K562 (cell line): ENCODE measurements around the gene SLC22A7. TPM values are rescaled to one million over a fixed set of nuclear protein-coding genes. Genes with fewer than 3 reads are reported as not detected.

Source experiments
- ATAC-seq: fragments of 200-7000 bp; cut with Tn5 transposase; 3 replicates; pipeline ENCODE4 v1.9.1; 2020; ENCODE audit warnings: moderate library complexity
- BruUV-seq: library from RNA; stranded (reverse); fragments of 400-500 nt; replicated peaks from 2 replicates; lab custom pipeline; 2021; lab: Mats Ljungman, UMichigan
- CTCF ChIA-PET: fragments of 300-600 bp; formaldehyde crosslinking; extraction: SDS; loops from one replicate; lab custom pipeline; 2021; ENCODE audit warnings: low intra/inter-chr PET ratio; lab: Yijun Ruan, JAX
- POLR2A ChIA-PET: fragments of 300-600, 350-650 bp; sonication (Branson Sonifier 250); formaldehyde crosslinking; extraction: SDS; loops from one replicate; lab custom pipeline; 2021; ENCODE audit warnings: antibody characterized with exemption, inconsistent platforms; lab: Yijun Ruan, JAX
- DNase-seq, 4 experiments: peaks; one replicate each; pipeline versions ENCODE4 v3.0.0 to v3.0.0-alpha.2; 2011 to 2018; ENCODE audit warnings: low spot score in 3 of 4, mixed read lengths in 3 of 4; ENCODE audit errors: extremely low read depth in 1 of 4
- FAIRE-seq: peaks from 2 replicates; lab custom pipeline; 2011; peaks lifted over from hg19 to GRCh38; lab: Jason Lieb, UNC
- H2AFZ ChIP-seq: 2 replicates; pipeline ENCODE4 v1.6.0; 2011; ENCODE audit warnings: low read depth, low read length, control low read depth, inconsistent platforms
- H3K27ac ChIP-seq: fragments of 200-600 bp; 3 replicates; pipeline ENCODE4 v1.8.0; 2011; ENCODE audit warnings: low read depth, mild to moderate bottlenecking, control low read depth, inconsistent platforms, low read length, moderate library complexity, mixed read lengths; ENCODE audit errors: extremely low read depth
- H3K27me3 ChIP-seq, 2 experiments: fragments of 300-600 bp in 1 of 2; 2 replicates in 1 of 2; 3 replicates in 1 of 2; pipeline versions ENCODE4 v1.6.0 to v1.8.0; 2011; ENCODE audit warnings: inconsistent platforms in 2 of 2, low read length in 2 of 2, mild to moderate bottlenecking in 1 of 2, mixed read lengths in 1 of 2, moderate library complexity in 1 of 2; ENCODE audit not compliant: control insufficient read depth in 2 of 2, insufficient read depth in 2 of 2
- H3K36me3 ChIP-seq: fragments of 300-600 bp; 3 replicates; pipeline ENCODE4 v1.8.0; 2011; ENCODE audit warnings: mild to moderate bottlenecking, low read length, inconsistent platforms; ENCODE audit not compliant: control insufficient read depth, insufficient read depth
- H3K4me1 ChIP-seq, 2 experiments: fragments of 200-600 bp in 1 of 2; replicated peaks in 1 of 2; 2 replicates in 1 of 2; 3 replicates in 1 of 2; pipeline versions ENCODE4 v1.5.1 to v1.8.0; 2011; ENCODE audit warnings: inconsistent platforms in 2 of 2, low read length in 2 of 2, mild to moderate bottlenecking in 1 of 2, mixed read lengths in 1 of 2, moderate library complexity in 1 of 2; ENCODE audit not compliant: control insufficient read depth in 2 of 2, insufficient read depth in 2 of 2
- H3K4me2 ChIP-seq: 2 replicates; pipeline ENCODE4 v1.6.1; 2011; ENCODE audit warnings: low read length, control low read depth, inconsistent platforms, mixed read lengths; ENCODE audit not compliant: insufficient read depth
- H3K4me3 ChIP-seq: fragments of 200-600 bp; sonication (generic), shearing (Covaris generic); 2 replicates; pipeline ENCODE4 v1.5.1; 2016; ENCODE audit warnings: control low read depth, inconsistent platforms
- H3K79me2 ChIP-seq: fragments of 200-600 bp; 3 replicates; pipeline ENCODE4 v1.8.0; 2011; ENCODE audit warnings: low read length, inconsistent platforms; ENCODE audit not compliant: control insufficient read depth, insufficient read depth
- H3K9ac ChIP-seq, 2 experiments: 2 replicates each; pipeline versions ENCODE4 v1.6.0 to v1.6.1; 2011; ENCODE audit warnings: low read depth in 2 of 2, low read length in 2 of 2, control low read depth in 1 of 2, inconsistent platforms in 1 of 2, mild to moderate bottlenecking in 1 of 2, mixed read lengths in 1 of 2; ENCODE audit not compliant: insufficient read depth in 1 of 2
- H3K9me1 ChIP-seq: one replicate; pipeline ENCODE4 v1.6.0; 2011; ENCODE audit warnings: inconsistent platforms, mild to moderate bottlenecking, low read length, moderate library complexity; ENCODE audit not compliant: control insufficient read depth, insufficient read depth
- H3K9me3 ChIP-seq: replicated peaks from 2 replicates; pipeline ENCODE4 v1.5.1; 2011; ENCODE audit warnings: low read depth, low read length, inconsistent platforms; ENCODE audit not compliant: control insufficient read depth, insufficient read depth
- H4K20me1 ChIP-seq: replicated peaks from 2 replicates; pipeline ENCODE4 v1.6.1; 2011; ENCODE audit warnings: low read length, inconsistent platforms, mixed read lengths; ENCODE audit not compliant: control insufficient read depth, insufficient read depth
- BCOR ChIP-seq: fragments of 450-650 bp; IDR thresholded peaks from 2 replicates; pipeline ENCODE4 v1.6.1; 2016
- BDP1 ChIP-seq: IDR thresholded peaks from 3 replicates; pipeline ENCODE4 v1.6.1; 2011; ENCODE audit not compliant: insufficient read length, insufficient read depth
- CEBPB ChIP-seq: fragments of 450-650 bp; IDR thresholded peaks from 2 replicates; pipeline ENCODE4 v1.6.1; 2016; ENCODE audit warnings: missing genetic modification characterization, missing compliant biosample characterization
- E2F3 ChIP-seq: fragments of 250-450 bp; sonication (Bioruptor Pico); IDR thresholded peaks from 2 replicates; pipeline ENCODE4 v1.4.0; 2020; ENCODE audit warnings: mild to moderate bottlenecking
- ILF3 ChIP-seq: fragments of 450-650 bp; IDR thresholded peaks from 2 replicates; pipeline ENCODE4 v1.6.1; 2018; ENCODE audit warnings: antibody characterized with exemption, mild to moderate bottlenecking, moderate library complexity, borderline replicate concordance
- MEF2D ChIP-seq: conservative IDR thresholded peaks from 2 replicates; pipeline ENCODE4 v1.6.1; 2016; ENCODE audit warnings: low read depth, missing genetic modification characterization, missing compliant biosample characterization
- NCOA4 ChIP-seq: fragments of 450-650 bp; IDR thresholded peaks from 2 replicates; pipeline ENCODE4 v1.6.1; 2018; ENCODE audit warnings: mild to moderate bottlenecking; ENCODE audit not compliant: partially characterized antibody
- RBFOX2 ChIP-seq: fragments of 200-400 bp; formaldehyde crosslinking; IDR thresholded peaks from 2 replicates; pipeline ENCODE4 v1.6.1; 2017; ENCODE audit warnings: low read depth, mild to moderate bottlenecking, low read length, moderate library complexity
- RFX7 ChIP-seq: fragments of 250-450 bp; sonication (Bioruptor Pico); IDR thresholded peaks from 2 replicates; pipeline ENCODE4 v1.5.1; 2021; ENCODE audit warnings: mild to moderate bottlenecking
- ZBTB26 ChIP-seq: fragments of 450-650 bp; formaldehyde crosslinking; IDR thresholded peaks from 2 replicates; pipeline ENCODE4 v1.4.0; 2022; ENCODE audit warnings: missing genetic modification characterization
- ZNF324 ChIP-seq: fragments of 250-450 bp; sonication (Bioruptor Pico); IDR thresholded peaks from 2 replicates; pipeline ENCODE4 v1.4.0; 2020; ENCODE audit warnings: mild to moderate bottlenecking
- ZNF436 ChIP-seq: fragments of 250-450, 450-650 bp; sonication (Bioruptor Pico); formaldehyde crosslinking; IDR thresholded peaks from 2 replicates; pipeline ENCODE4 v1.7.0; 2020; ENCODE audit warnings: mild to moderate bottlenecking
- ZNF75A ChIP-seq: fragments of 450-650 bp; formaldehyde crosslinking; IDR thresholded peaks from 2 replicates; pipeline ENCODE4 v1.4.0; 2020; ENCODE audit warnings: mild to moderate bottlenecking
- WGBS: fragments of 100-300 bp; shearing (Covaris generic); methylation state at CpG from one replicate; pipeline ENCODE4 v1.1.6; 2016; ENCODE audit warnings: low coverage, mixed read lengths; ENCODE audit not compliant: insufficient coverage; ENCODE audit errors: missing lambda C conversion rate; 5-methylcytosine and 5-hydroxymethylcytosine counted together
- in situ Hi-C: fragments of 300-500 bp; cut with MboI; formaldehyde crosslinking; loops from 4 replicates; pipeline ENCODE4 v1.15.0; 2018; ENCODE audit warnings: inconsistent platforms, mixed read lengths
- intact Hi-C: fragments of 100-400 bp; cut with micrococcal nuclease; formaldehyde crosslinking; loops from 2 replicates; pipeline ENCODE4 v1.14.2; 2022
- polyA plus RNA-seq, 8 experiments: library from polyadenylated mRNA; depleted of rRNA in 4 of 8; stranded (reverse) in 5 of 8; unstranded in 3 of 8; fragments of >200 nt; fragmentation: Nextera tagmentation in 2 of 8; fragmentation: Illumina TruSeq in 1 of 8; extraction: Ambion mirVana in 2 of 8; extraction: Trizol in 1 of 8; gene quantifications; 2 replicates each; pipeline versions ENCODE4 v1.2.1 to v1.2.3, GENCODE V29; 2011 to 2014; ENCODE audit warnings: inconsistent platforms in 1 of 8, missing spikeins in 1 of 8
- total RNA-seq, 7 experiments: library from RNA; depleted of rRNA in 6 of 7; stranded (reverse); fragments of >200 nt in 6 of 7; fragmentation: Illumina TruSeq in 2 of 7; extraction: Trizol in 2 of 7; gene quantifications; 2 replicates each; pipeline versions ENCODE4 v1.2.1 to v1.2.3, GENCODE V29; 2011 to 2021; ENCODE audit warnings: low replicate concordance in 1 of 7
- TF ChIP-seq, protein P1 (sequence below): fragments of 200-800 bp; sonication (Bioruptor generic); IDR thresholded peaks from 2 replicates; pipeline ENCODE4 v1.6.1; 2017; ENCODE audit warnings: missing genetic modification characterization, missing compliant biosample characterization
- TF ChIP-seq, protein P2 (sequence below): fragments of 250-450 bp; sonication (Bioruptor Pico); IDR thresholded peaks from 2 replicates; pipeline ENCODE4 v1.5.1; 2021; ENCODE audit warnings: mild to moderate bottlenecking
- TF ChIP-seq, protein P3 (sequence below): fragments of 250-450 bp; sonication (Bioruptor Pico); IDR thresholded peaks from 2 replicates; pipeline ENCODE4 v1.8.0; 2021; ENCODE audit warnings: moderate library complexity, mild to moderate bottlenecking, inconsistent platforms

Gene SLC22A7
- total and polyA plus RNA-seq, 9 of the 15 experiments (the other 6 are each of a cell fraction or from before 2014, with no cell fraction given) = not detected

DNA sequence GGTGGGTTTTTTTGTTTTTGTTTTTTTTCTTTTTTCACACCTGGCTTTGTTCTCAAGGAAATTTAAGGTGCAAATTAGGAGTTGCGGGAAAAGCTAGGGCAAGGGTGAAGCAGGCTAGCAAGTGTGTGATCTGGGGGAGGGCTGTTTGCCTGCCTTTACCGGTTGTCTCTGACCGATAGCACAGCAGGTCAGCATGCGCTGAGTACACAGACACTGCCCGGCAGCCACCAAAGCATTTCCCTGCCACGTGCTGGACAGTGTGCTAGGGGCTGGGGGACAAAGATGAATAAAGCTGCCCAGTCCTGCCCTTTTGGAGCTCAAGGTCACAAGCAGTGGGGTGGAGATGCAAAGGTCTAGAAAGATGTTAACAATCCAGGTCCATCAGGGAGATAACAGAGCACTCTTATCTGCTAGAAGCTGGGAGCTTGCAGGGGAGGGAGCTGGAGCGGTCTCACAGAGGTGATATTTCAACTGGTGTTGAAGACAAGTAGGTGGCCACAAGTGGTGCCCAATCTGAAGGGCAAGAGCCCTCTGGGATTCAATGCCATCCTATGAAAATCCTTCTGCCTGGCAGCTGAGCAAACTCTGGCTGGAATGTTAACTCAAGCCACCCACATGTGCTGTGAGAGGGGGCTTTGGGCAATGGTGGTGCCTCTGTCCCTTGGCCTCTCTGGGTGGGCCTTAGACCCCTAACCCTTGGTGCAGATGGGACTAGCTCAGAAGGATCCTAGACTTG, 30.3 kb upstream of the SLC22A7 start:
- in situ Hi-C loops = no loop called here
- BruUV-seq = no TSS peak
- H3K79me2 ChIP-seq = no peaks in the 10 kb centered on the region
- H3K9ac ChIP-seq = peak overlapping the region; percentile 12 to 61; a peak in 3 of 4 replicates
- no peaks in the 10 kb centered on the region for H3K9me3 ChIP-seq
- peak overlapping the region; percentile 52 for H3K4me2 ChIP-seq
- peak; percentile 77 to 81 (median 79) for DNase-seq
- intact Hi-C loops = loop anchor here (10.0 kb wide), 2 partner anchors 363 to 807 kb away; no protein-coding TSS in a partner anchor
- WGBS = 0% methylated on average over 7 of the region's 7 CpGs
- no peaks in the 10 kb centered on the region for H3K36me3 ChIP-seq
- FAIRE-seq = peak; percentile 84
- peaks cover 10% of the 10 kb centered on the region; the same call in 1 of the 2 replicates for H4K20me1 ChIP-seq
- H3K27ac ChIP-seq = no peak overlapping the region
- peak; percentile 74 for ATAC-seq
- no peak overlapping the region for H3K4me3 ChIP-seq
- peak overlapping the region; percentile 73 for H2AFZ ChIP-seq
- peaks cover 0 to 12% of the 10 kb centered on the region in 2 experiments; a peak in 3 of 5 replicates for H3K27me3 ChIP-seq
- CTCF ChIA-PET = no interaction called here
- POLR2A ChIA-PET = interaction anchor here (0.6 to 2.2 kb wide), 6 partner anchors 11 to 197 kb away, joined by 3 to 19 read pairs (median 3); no protein-coding TSS in a partner anchor
- H3K9me1 ChIP-seq = no peaks in the 10 kb centered on the region
- peaks cover 28 to 40% of the 10 kb centered on the region in 2 experiments for H3K4me1 ChIP-seq
- TF ChIP-seq, protein P1, sequence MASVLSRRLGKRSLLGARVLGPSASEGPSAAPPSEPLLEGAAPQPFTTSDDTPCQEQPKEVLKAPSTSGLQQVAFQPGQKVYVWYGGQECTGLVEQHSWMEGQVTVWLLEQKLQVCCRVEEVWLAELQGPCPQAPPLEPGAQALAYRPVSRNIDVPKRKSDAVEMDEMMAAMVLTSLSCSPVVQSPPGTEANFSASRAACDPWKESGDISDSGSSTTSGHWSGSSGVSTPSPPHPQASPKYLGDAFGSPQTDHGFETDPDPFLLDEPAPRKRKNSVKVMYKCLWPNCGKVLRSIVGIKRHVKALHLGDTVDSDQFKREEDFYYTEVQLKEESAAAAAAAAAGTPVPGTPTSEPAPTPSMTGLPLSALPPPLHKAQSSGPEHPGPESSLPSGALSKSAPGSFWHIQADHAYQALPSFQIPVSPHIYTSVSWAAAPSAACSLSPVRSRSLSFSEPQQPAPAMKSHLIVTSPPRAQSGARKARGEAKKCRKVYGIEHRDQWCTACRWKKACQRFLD (CRISPR knock-in tag) = peak; percentile 33; the same call in 1 of the 2 replicates
- TF ChIP-seq RFX7 (no peak), ZNF75A (CRISPR knock-in tag) (no peak), ZBTB26 (no peak), RBFOX2 (no peak), BCOR (peak; percentile 71; the same call in 1 of the 2 replicates), E2F3 (CRISPR knock-in tag) (no peak), CEBPB (no peak), ZNF436 (CRISPR knock-in tag) (no peak), ZNF324 (CRISPR knock-in tag) (no peak), BDP1 (no peak), ILF3 (no peak), MEF2D (tag) (no peak), NCOA4 (no peak)
- TF ChIP-seq, protein P2, sequence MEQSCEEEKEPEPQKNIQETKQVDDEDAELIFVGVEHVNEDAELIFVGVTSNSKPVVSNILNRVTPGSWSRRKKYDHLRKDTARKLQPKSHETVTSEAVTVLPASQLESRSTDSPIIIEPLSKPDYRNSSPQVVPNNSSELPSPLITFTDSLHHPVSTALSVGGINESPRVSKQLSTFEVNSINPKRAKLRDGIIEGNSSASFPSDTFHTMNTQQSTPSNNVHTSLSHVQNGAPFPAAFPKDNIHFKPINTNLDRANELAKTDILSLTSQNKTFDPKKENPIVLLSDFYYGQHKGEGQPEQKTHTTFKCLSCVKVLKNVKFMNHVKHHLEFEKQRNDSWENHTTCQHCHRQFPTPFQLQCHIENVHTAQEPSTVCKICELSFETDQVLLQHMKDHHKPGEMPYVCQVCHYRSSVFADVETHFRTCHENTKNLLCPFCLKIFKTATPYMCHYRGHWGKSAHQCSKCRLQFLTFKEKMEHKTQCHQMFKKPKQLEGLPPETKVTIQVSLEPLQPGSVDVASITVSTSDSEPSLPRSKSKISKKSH = no peak
- TF ChIP-seq, protein P3, sequence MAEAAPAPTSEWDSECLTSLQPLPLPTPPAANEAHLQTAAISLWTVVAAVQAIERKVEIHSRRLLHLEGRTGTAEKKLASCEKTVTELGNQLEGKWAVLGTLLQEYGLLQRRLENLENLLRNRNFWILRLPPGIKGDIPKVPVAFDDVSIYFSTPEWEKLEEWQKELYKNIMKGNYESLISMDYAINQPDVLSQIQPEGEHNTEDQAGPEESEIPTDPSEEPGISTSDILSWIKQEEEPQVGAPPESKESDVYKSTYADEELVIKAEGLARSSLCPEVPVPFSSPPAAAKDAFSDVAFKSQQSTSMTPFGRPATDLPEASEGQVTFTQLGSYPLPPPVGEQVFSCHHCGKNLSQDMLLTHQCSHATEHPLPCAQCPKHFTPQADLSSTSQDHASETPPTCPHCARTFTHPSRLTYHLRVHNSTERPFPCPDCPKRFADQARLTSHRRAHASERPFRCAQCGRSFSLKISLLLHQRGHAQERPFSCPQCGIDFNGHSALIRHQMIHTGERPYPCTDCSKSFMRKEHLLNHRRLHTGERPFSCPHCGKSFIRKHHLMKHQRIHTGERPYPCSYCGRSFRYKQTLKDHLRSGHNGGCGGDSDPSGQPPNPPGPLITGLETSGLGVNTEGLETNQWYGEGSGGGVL = no peak
